ENCODE data around the gene CFLAR. TPM values are rescaled to one million over a fixed set of nuclear protein-coding genes. Genes with fewer than 3 reads are reported as not detected.

CFLAR gene
- total RNA-seq, 1 experiment from 2014 or later = 7.6 TPM

DNA sequence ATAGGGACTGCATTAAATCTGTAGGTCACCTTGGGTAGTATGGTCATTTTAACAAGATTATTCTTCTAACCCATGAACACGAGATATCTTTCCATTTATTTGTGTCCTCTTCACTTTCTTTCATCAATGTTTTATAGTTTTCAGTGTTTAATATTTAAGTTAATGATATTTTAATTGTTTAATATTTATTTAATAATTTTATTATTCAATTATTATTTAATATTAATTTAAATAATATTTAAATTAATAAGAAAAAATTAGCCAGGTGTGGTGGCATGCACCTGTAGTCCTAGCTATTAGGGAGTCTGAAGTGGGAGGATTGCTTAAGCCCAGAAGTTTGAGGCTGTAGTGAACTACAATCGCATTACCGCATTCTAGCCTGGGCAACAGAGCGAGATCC lies 100.0 kb downstream of the CFLAR start:
- H2AFZ ChIP-seq (ENCODE audit: low read length) = no peak overlapping the region
- H2BK20ac ChIP-seq (ENCODE audit: low read depth, low read length, poor library complexity, severe bottlenecking) = no peak overlapping the region
- H3K4me1 ChIP-seq (ENCODE audit: insufficient read depth, low read length) = peaks cover 6% of the 10 kb centered on the region; the same call in 1 of the 2 replicates
- H3K23ac ChIP-seq (ENCODE audit: insufficient read length, low read depth, low read length) = no peak overlapping the region
- no peak overlapping the region for H3T11ph ChIP-seq (ENCODE audit: low read length)
- H4K91ac ChIP-seq (ENCODE audit: insufficient read length, low read depth, low read length) = no peak overlapping the region
- no peaks in the 10 kb centered on the region for H3K79me2 ChIP-seq (ENCODE audit: insufficient read depth, low read length)
- H3K56ac ChIP-seq (ENCODE audit: insufficient read length, low read depth, low read length) = no peak overlapping the region
- Mint-ChIP-seq H3K36me3 (ENCODE audit: insufficient read depth in 1 of 3, low read depth in 3 of 3) (peaks cover 0 to 6% (median 0%) of the 10 kb centered on the region in 3 experiments; a peak in 2 of 7 replicates), H3K27ac (no peak overlapping the region), H3K27me3 (ENCODE audit: low read depth) (no peaks in the 10 kb centered on the region), H3K4me1 (peaks cover 17 to 19% of the 10 kb centered on the region in 2 experiments), H3K4me3 (no peak overlapping the region), H3K9me3 (peaks cover 0 to 5% of the 10 kb centered on the region in 2 experiments; a peak in 1 of 5 replicates)
- TF ChIP-seq, protein P1, sequence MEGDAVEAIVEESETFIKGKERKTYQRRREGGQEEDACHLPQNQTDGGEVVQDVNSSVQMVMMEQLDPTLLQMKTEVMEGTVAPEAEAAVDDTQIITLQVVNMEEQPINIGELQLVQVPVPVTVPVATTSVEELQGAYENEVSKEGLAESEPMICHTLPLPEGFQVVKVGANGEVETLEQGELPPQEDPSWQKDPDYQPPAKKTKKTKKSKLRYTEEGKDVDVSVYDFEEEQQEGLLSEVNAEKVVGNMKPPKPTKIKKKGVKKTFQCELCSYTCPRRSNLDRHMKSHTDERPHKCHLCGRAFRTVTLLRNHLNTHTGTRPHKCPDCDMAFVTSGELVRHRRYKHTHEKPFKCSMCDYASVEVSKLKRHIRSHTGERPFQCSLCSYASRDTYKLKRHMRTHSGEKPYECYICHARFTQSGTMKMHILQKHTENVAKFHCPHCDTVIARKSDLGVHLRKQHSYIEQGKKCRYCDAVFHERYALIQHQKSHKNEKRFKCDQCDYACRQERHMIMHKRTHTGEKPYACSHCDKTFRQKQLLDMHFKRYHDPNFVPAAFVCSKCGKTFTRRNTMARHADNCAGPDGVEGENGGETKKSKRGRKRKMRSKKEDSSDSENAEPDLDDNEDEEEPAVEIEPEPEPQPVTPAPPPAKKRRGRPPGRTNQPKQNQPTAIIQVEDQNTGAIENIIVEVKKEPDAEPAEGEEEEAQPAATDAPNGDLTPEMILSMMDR (conservative IDR thresholded peaks at IDR 0.05) = no peak
- H2AK5ac ChIP-seq (ENCODE audit: insufficient read length, low read length) = no peak overlapping the region
- H3K23me2 ChIP-seq (ENCODE audit: insufficient read length, low read depth, low read length, poor library complexity, severe bottlenecking) = no peaks in the 10 kb centered on the region
- H3K9me3 ChIP-seq (ENCODE audit: control insufficient read depth, low read depth, low read length) = no peaks in the 10 kb centered on the region
- no peak overlapping the region for H3K4ac ChIP-seq (ENCODE audit: low read depth, low read length)
- no peak overlapping the region for H4K5ac ChIP-seq (ENCODE audit: insufficient read length, low read depth, low read length)
- no peak for DNase-seq
- no CpG with 5 or more reads among the region's 4 CpGs for WGBS (ENCODE audit: extremely low coverage, insufficient read length, low lambda C conversion rate)
- H3K18ac ChIP-seq (ENCODE audit: insufficient read length, low read depth, low read length) = no peak overlapping the region
- H3K27me3 ChIP-seq (ENCODE audit: insufficient read depth, low read length) = no peaks in the 10 kb centered on the region
- H3K4me2 ChIP-seq (ENCODE audit: insufficient read depth, insufficient read length, low read length) = no peak overlapping the region
- no peak overlapping the region for H2BK5ac ChIP-seq (ENCODE audit: insufficient read length, low read length)
- H3K79me1 ChIP-seq (ENCODE audit: insufficient read depth, low read depth, low read length, poor library complexity, severe bottlenecking) = no peaks in the 10 kb centered on the region
- no peak overlapping the region for H3K9ac ChIP-seq (ENCODE audit: extremely low read depth, insufficient read length, low read length)
- no peak overlapping the region for H2BK12ac ChIP-seq (ENCODE audit: insufficient read length, low read depth, low read length)
- no peak overlapping the region for H3K14ac ChIP-seq (ENCODE audit: insufficient read depth, low read length)
- no peak overlapping the region for H2BK120ac ChIP-seq (ENCODE audit: low read depth, low read length, poor library complexity, severe bottlenecking)
- no peak overlapping the region for H3K27ac ChIP-seq (ENCODE audit: insufficient read length, low read depth, low read length)
- no peak overlapping the region for H2BK15ac ChIP-seq (ENCODE audit: low read depth, low read length)
- no peak overlapping the region for H4K8ac ChIP-seq (replicated peaks; ENCODE audit: insufficient read length, low read depth, low read length)
- no peaks in the 10 kb centered on the region for H4K20me1 ChIP-seq (ENCODE audit: control insufficient read depth, insufficient read depth, insufficient read length)

Data from H9 (cell line).